Adrenal gland (tissue), 5 donors: ENCODE measurements around the gene RPS8.

Source experiments
- CTCF ChIP-seq, 6 experiments: fragments of 450-650 bp in 4 of 6; fragments of 200-600 bp in 2 of 6; sonication (generic) in 1 of 6; IDR thresholded peaks; 1 replicate in 5 of 6; 2 replicates in 1 of 6; pipeline versions ENCODE4 v1.5.1 to v1.8.0; 2016 to 2021; ENCODE audit warnings: antibody characterized with exemption in 6 of 6, mild to moderate bottlenecking in 2 of 6, moderate library complexity in 1 of 6
- POLR2A ChIP-seq, 2 donors: fragments of 450-650 bp; IDR thresholded peaks; one replicate each; pipeline ENCODE4 v1.6.1; 2017; ENCODE audit warnings: antibody characterized with exemption in 2 of 2, mild to moderate bottlenecking in 2 of 2, moderate library complexity in 1 of 2
- donor health status: DM: no; HTN: no; CAD: no.

- TF ChIP-seq CTCF (IDR thresholded peaks at IDR 0.05) (no peak), POLR2A (IDR thresholded peaks at IDR 0.05) (no peak)
These were observed 35.9 kb downstream of the RPS8 start for GRCh38 chr1:44811234-44811633.
